IgD-negative memory B cell (primary cell): Measurements from ENCODE around the gene NOD2. TPM values are rescaled to one million over a fixed set of nuclear protein-coding genes. Genes with fewer than 3 reads are reported as not detected.

Source experiments
- H3K27ac Mint-ChIP-seq, 3 donors: one replicate each; pipeline ENCODE4 v1.8.0; 2020 to 2022; ENCODE audit warnings: mild to moderate bottlenecking in 3 of 3, mixed read lengths in 3 of 3, moderate library complexity in 1 of 3
- H3K27me3 Mint-ChIP-seq: one replicate; pipeline ENCODE4 v1.8.0; 2021; ENCODE audit warnings: mixed read lengths
- H3K36me3 Mint-ChIP-seq: one replicate; pipeline ENCODE4 v1.8.0; 2020; ENCODE audit warnings: mild to moderate bottlenecking, mixed read lengths
- H3K4me1 Mint-ChIP-seq, 3 donors: one replicate each; pipeline ENCODE4 v1.8.0; 2020 to 2022; ENCODE audit warnings: mixed read lengths in 3 of 3, mild to moderate bottlenecking in 1 of 3
- H3K4me3 Mint-ChIP-seq, 4 donors: one replicate each; pipeline ENCODE4 v1.8.0; 2020 to 2022; ENCODE audit warnings: mild to moderate bottlenecking in 4 of 4, mixed read lengths in 4 of 4, moderate library complexity in 3 of 4
- H3K9me3 Mint-ChIP-seq, 3 donors: one replicate each; pipeline ENCODE4 v1.8.0; 2020 to 2021; ENCODE audit warnings: mixed read lengths in 3 of 3, mild to moderate bottlenecking in 1 of 3
- polyA plus RNA-seq: library from polyadenylated mRNA; unstranded; fragments of 300-500 nt; fragmentation: Illumina TruSeq; gene quantifications from one replicate; pipeline ENCODE4 v1.2.3, GENCODE V29; 2021

NOD2 gene
- polyA plus RNA-seq, 1 donor from 2014 or later: 0.86 TPM

DNA sequence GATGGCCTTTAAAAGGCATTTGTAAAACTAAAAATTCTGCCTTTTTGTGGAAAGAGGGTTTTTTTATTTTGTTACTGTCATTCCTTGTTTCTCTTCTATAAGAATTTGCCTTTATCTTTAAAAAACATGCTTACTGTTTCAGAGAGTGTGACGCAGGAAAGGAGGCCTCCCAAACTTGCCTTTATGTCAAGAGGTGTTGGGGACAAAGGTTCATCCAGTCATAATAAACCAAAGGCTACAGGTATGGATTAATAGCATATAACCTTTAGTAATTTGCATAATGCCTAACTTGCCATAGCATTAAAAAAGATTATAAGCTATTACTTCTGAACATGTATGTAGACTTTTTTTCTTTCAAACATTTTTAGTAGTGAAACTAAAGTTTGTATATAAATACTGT lies 82.6 kb downstream of the NOD2 start:
- Mint-ChIP-seq H3K27ac (no peak overlapping the region), H3K4me1 (peaks cover 4 to 18% (median 15%) of the 10 kb centered on the region in 3 donors), H3K27me3 (no peaks in the 10 kb centered on the region), H3K9me3 (peaks cover 0 to 5% (median 0%) of the 10 kb centered on the region in 3 donors), H3K4me3 (no peak overlapping the region), H3K36me3 (peaks cover 6% of the 10 kb centered on the region)

GRCh38 chr16:50778284-50779163 lies 85.1 kb downstream of the NOD2 start:
- Mint-ChIP-seq H3K27ac (peak overlapping the region in 2 of 3 donors; percentile 51 to 59), H3K9me3 (no peaks in the 10 kb centered on the region), H3K4me1 (peaks cover 0 to 12% (median 4%) of the 10 kb centered on the region in 3 donors), H3K4me3 (no peak overlapping the region), H3K27me3 (no peaks in the 10 kb centered on the region), H3K36me3 (peaks cover 5% of the 10 kb centered on the region)

DNA sequence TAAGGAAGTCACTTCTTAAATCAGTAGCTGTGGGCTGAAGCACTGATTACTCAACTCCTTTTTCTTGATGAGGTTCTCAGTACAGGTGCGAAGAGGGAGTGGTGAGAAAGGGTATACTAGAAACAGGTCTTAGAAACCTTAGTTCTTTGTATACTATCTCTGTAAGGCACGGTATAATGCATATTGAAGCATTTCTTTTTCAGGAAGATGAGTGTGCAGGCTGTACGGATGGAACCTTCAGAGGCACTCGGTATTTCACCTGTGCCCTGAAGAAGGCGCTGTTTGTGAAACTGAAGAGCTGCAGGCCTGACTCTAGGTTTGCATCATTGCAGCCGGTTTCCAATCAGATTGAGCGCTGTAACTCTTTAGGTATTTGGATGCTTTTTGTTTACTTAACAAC lies 87.6 kb downstream of the NOD2 start:
- H3K4me3 Mint-ChIP-seq: no peak overlapping the region
- no peaks in the 10 kb centered on the region for H3K27me3 Mint-ChIP-seq
- H3K36me3 Mint-ChIP-seq: peaks cover 5% of the 10 kb centered on the region
- peak overlapping the region in 2 of 3 donors; percentile 16 to 39 for H3K27ac Mint-ChIP-seq
- H3K9me3 Mint-ChIP-seq: no peaks in the 10 kb centered on the region
- peaks cover 0 to 9% (median 4%) of the 10 kb centered on the region in 3 donors for H3K4me1 Mint-ChIP-seq

DNA sequence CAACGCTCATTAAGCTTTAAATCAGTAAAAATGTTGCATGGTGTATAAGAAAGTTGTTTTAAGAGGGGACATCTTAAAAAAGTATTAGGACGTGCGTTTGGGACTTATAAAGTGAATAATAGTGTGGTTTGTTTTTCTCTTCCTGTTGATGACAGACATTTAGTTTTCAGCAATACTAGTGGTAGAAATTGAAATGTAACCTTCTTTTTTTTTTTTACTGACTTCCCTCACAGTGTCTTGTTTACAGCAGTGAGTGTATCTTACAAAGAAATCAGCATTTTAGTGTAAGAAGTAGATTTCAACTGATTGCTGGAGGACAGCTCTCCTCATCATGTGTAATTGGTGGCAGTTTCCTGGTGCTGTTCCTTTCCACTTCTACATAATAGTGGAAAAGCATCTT lies 88.1 kb downstream of the NOD2 start:
- H3K4me3 Mint-ChIP-seq: no peak overlapping the region
- H3K4me1 Mint-ChIP-seq: peaks cover 0 to 9% (median 4%) of the 10 kb centered on the region in 3 donors
- H3K27ac Mint-ChIP-seq: peak overlapping the region in 1 of 3 donors; percentile 39
- peaks cover 8% of the 10 kb centered on the region for H3K36me3 Mint-ChIP-seq
- H3K9me3 Mint-ChIP-seq: no peaks in the 10 kb centered on the region
- H3K27me3 Mint-ChIP-seq: no peaks in the 10 kb centered on the region

Other genes with a start within 250 kb of the NOD2 start
- not detected for gene NKD1, start 145.2 kb upstream of the NOD2 start, polyA plus RNA-seq
- 44.6 TPM for gene SNX20, start 12.3 kb upstream of the NOD2 start, polyA plus RNA-seq
- gene CYLD, start 48.5 kb downstream of the NOD2 start, polyA plus RNA-seq: 78.2 TPM